Panc1 (cell line): ENCODE results near the gene ECHS1. TPM values are rescaled to one million over a fixed set of nuclear protein-coding genes. Genes with fewer than 3 reads are reported as not detected.
"Not testable (repeated sequence)": the region's sequence is repeated elsewhere in the genome, so short reads cannot be mapped to it uniquely, and the experiment has no call there.

ENCODE experiments used
- ATAC-seq: fragments of 200-7000 bp; cut with Tn5 transposase; 2 replicates; pipeline ENCODE4 v1.9.1; 2020; ENCODE audit warnings: mild to moderate bottlenecking, moderate library complexity
- BruUV-seq: library from RNA; stranded (reverse); fragments of 400-500 nt; replicated peaks from 2 replicates; lab custom pipeline; 2021; lab: Mats Ljungman, UMichigan
- CTCF ChIA-PET: fragments of 300-600 bp; sonication (Branson Sonifier 250); formaldehyde crosslinking; loops from one replicate; lab custom pipeline; 2022; ENCODE audit warnings: antibody characterized with exemption; lab: Charles Lee
- POLR2A ChIA-PET: fragments of 300-600 bp; sonication (Branson Sonifier 250); formaldehyde crosslinking; loops from one replicate; lab custom pipeline; 2022; ENCODE audit warnings: antibody characterized with exemption; lab: Charles Lee
- DNase-seq: peaks from one replicate; pipeline ENCODE4 v3.0.0-alpha.2; 2010; ENCODE audit warnings: low read depth, low spot score
- H3K27ac ChIP-seq: 2 replicates; pipeline ENCODE4 v1.5.1; 2011; ENCODE audit warnings: mild to moderate bottlenecking, low read length, inconsistent platforms
- H3K27me3 ChIP-seq: fragments of 200-500 bp; sonication (Bioruptor generic); 2 replicates; pipeline ENCODE4 v1.6.0; 2014; ENCODE audit warnings: low read length, inconsistent platforms; ENCODE audit not compliant: control insufficient read depth, insufficient read depth
- H3K36me3 ChIP-seq: fragments of 200-500 bp; sonication (Bioruptor generic); 2 replicates; pipeline ENCODE4 v1.5.1; 2014; ENCODE audit warnings: inconsistent platforms, mild to moderate bottlenecking, low read length, moderate library complexity; ENCODE audit not compliant: control insufficient read depth, insufficient read depth
- H3K4me1 ChIP-seq: 2 replicates; pipeline ENCODE4 v1.5.1; 2011; ENCODE audit warnings: inconsistent platforms, mild to moderate bottlenecking, low read length, moderate library complexity; ENCODE audit not compliant: control insufficient read depth, insufficient read depth
- H3K4me3 ChIP-seq, 2 experiments: 2 replicates each; pipeline ENCODE4 v1.5.1; 2011 to 2012; ENCODE audit warnings: low read depth in 2 of 2, low read length in 2 of 2, mild to moderate bottlenecking in 2 of 2, inconsistent platforms in 1 of 2, moderate library complexity in 1 of 2
- H3K9me3 ChIP-seq: fragments of 200-500 bp; sonication (Bioruptor generic); 2 replicates; pipeline ENCODE4 v1.5.1; 2014; ENCODE audit warnings: low read depth, mild to moderate bottlenecking, inconsistent platforms, low read length, moderate library complexity; ENCODE audit not compliant: control insufficient read depth, insufficient read depth
- POLR2AphosphoS5 ChIP-seq: IDR thresholded peaks from 2 replicates; pipeline ENCODE4 v1.6.1; 2012; ENCODE audit warnings: mild to moderate bottlenecking, low read depth, low read length, moderate library complexity
- SIN3A ChIP-seq: IDR thresholded peaks from 2 replicates; pipeline ENCODE4 v1.6.1; 2012; ENCODE audit warnings: low read depth, mild to moderate bottlenecking, low read length, moderate library complexity, borderline replicate concordance; ENCODE audit not compliant: insufficient read depth
- TCF7L2 ChIP-seq: IDR thresholded peaks from 2 replicates; pipeline ENCODE4 v1.6.1; 2011; ENCODE audit warnings: mild to moderate bottlenecking, low read depth, low read length, inconsistent platforms
- in situ Hi-C: cut with HindIII; loops from 2 replicates; pipeline ENCODE4 v1.10.0; 2016; ENCODE audit warnings: low sequenced_read_pairs, low pct_unique_long_range_greater_than_20kb
- intact Hi-C: fragments of 100-400 bp; cut with micrococcal nuclease; formaldehyde crosslinking; loops from one replicate; pipeline ENCODE4 v1.10.0; 2022; ENCODE audit not compliant: unreplicated experiment
- total RNA-seq: library from RNA; stranded (reverse); gene quantifications from one replicate; pipeline ENCODE4 v1.2.1, GENCODE V29; 2021; ENCODE audit not compliant: unreplicated experiment
- TF ChIP-seq, protein P1 (sequence below), 2 experiments: IDR thresholded peaks; 2 replicates each; pipeline ENCODE4 v1.6.1; 2011 to 2012; ENCODE audit warnings: low read depth in 2 of 2, control low read depth in 1 of 2, low read length in 1 of 2, mild to moderate bottlenecking in 1 of 2, moderate library complexity in 1 of 2; ENCODE audit not compliant: insufficient read depth in 1 of 2
- TF ChIP-seq, protein P2 (sequence below): fragments of 450-650 bp; IDR thresholded peaks from 2 replicates; pipeline ENCODE4 v1.5.1; 2017; ENCODE audit warnings: mild to moderate bottlenecking

Gene ECHS1
- total RNA-seq, 1 experiment from 2014 or later: 165 TPM

DNA sequence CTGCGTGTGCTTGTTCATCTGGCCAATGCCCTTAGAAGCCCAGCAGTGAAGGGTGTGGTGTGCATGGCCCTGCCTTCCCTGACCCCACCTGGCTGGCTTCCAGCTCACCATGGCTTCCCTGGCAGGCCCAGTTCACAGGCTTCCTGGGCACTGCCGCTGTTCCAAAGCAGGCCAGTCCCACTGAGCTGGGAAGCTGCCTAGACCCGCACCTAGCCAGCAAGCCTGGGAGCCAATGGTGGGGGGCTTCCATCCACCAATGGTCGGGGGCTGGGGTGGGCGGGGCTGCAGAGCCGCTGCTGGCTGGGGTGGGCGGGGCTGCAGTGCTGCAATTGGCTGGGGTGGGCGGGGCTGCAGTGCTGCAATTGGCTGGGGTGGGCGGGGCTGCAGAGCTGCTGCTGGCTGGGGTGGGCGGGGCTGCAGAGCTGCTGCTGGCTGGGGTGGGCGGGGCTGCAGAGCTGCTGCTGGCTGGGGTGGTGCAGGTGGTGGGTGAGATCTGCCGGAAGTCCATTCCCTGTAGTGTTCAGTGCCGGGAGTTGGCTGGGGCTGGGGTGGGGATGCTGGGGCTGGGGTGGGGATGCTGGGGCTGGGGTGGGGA lies 48.9 kb downstream of the ECHS1 start:
- Histone ChIP-seq H3K36me3 (no peaks in the 10 kb centered on the region), H3K9me3 (no peaks in the 10 kb centered on the region), H3K27me3 (no peaks in the 10 kb centered on the region), H3K4me1 (peaks cover 17% of the 10 kb centered on the region), H3K27ac (no peak overlapping the region), H3K4me3 (peak overlapping the region; percentile 19 to 24; a peak in 3 of 4 replicates)
- no TSS peak for BruUV-seq
- no peak for TF ChIP-seq SIN3A
- TF ChIP-seq, protein P1, sequence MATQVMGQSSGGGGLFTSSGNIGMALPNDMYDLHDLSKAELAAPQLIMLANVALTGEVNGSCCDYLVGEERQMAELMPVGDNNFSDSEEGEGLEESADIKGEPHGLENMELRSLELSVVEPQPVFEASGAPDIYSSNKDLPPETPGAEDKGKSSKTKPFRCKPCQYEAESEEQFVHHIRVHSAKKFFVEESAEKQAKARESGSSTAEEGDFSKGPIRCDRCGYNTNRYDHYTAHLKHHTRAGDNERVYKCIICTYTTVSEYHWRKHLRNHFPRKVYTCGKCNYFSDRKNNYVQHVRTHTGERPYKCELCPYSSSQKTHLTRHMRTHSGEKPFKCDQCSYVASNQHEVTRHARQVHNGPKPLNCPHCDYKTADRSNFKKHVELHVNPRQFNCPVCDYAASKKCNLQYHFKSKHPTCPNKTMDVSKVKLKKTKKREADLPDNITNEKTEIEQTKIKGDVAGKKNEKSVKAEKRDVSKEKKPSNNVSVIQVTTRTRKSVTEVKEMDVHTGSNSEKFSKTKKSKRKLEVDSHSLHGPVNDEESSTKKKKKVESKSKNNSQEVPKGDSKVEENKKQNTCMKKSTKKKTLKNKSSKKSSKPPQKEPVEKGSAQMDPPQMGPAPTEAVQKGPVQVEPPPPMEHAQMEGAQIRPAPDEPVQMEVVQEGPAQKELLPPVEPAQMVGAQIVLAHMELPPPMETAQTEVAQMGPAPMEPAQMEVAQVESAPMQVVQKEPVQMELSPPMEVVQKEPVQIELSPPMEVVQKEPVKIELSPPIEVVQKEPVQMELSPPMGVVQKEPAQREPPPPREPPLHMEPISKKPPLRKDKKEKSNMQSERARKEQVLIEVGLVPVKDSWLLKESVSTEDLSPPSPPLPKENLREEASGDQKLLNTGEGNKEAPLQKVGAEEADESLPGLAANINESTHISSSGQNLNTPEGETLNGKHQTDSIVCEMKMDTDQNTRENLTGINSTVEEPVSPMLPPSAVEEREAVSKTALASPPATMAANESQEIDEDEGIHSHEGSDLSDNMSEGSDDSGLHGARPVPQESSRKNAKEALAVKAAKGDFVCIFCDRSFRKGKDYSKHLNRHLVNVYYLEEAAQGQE (IDR thresholded peaks at IDR 0.05; ENCODE audit: insufficient read depth in 1 of 2, low read depth in 2 of 2, low read length in 1 of 2): no peak
- no peak for TF ChIP-seq TCF7L2
- TF ChIP-seq POLR2AphosphoS5: no peak
- TF ChIP-seq, protein P2, sequence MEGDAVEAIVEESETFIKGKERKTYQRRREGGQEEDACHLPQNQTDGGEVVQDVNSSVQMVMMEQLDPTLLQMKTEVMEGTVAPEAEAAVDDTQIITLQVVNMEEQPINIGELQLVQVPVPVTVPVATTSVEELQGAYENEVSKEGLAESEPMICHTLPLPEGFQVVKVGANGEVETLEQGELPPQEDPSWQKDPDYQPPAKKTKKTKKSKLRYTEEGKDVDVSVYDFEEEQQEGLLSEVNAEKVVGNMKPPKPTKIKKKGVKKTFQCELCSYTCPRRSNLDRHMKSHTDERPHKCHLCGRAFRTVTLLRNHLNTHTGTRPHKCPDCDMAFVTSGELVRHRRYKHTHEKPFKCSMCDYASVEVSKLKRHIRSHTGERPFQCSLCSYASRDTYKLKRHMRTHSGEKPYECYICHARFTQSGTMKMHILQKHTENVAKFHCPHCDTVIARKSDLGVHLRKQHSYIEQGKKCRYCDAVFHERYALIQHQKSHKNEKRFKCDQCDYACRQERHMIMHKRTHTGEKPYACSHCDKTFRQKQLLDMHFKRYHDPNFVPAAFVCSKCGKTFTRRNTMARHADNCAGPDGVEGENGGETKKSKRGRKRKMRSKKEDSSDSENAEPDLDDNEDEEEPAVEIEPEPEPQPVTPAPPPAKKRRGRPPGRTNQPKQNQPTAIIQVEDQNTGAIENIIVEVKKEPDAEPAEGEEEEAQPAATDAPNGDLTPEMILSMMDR: no peak
- ChIA-PET POLR2A (interaction anchor here (0.5 kb wide), 1 partner anchor 82 kb away, joined by 7 read pairs; no protein-coding TSS in a partner anchor), CTCF (interaction anchor here (0.6 kb wide), 1 partner anchor 13 kb away, joined by 3 read pairs; the partner anchor contains the start of gene CALY)
- in situ Hi-C loops: no loop called here
- DNase-seq: no peak
- ATAC-seq: peak; percentile 82
- intact Hi-C loops: no loop called here

DNA sequence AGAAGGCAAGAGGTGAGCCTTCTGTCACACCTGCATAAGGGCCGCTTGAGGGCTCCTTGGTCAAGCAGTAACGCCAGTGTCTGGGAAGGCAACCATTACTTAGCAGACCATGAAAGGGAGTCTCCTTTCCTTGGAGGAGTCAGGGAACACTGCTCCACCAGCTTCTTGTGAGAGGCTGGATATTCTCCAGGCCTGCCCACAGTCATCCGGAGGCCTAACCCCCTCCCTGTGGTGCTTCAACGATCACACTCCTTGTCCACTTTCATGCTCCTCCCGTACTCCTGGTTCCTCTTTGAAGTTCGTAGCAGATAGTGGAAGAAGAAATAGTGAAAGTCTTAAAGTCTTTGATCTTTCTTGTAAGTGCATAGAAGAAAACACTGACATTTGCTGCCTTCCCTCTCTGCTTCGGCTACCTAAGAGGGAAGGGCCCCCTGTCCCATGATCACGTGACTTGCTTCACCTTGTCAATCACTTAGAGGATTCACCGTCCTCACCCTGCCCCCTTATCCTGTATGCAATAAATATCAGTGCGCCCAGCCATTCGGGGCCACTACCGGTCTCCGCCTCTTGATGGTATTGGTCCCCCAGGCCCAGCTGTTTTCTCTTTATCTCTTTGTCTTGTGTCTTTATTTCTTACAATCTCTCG lies 51.0 kb downstream of the ECHS1 start:
- H3K4me1 ChIP-seq: peaks cover 10% of the 10 kb centered on the region
- H3K36me3 ChIP-seq, H3K27ac ChIP-seq, CTCF ChIA-PET, H3K27me3 ChIP-seq, H3K4me3 ChIP-seq, ATAC-seq, intact Hi-C loops, in situ Hi-C loops, DNase-seq, BruUV-seq, H3K9me3 ChIP-seq, POLR2A ChIA-PET: not testable (repeated sequence)

DNA sequence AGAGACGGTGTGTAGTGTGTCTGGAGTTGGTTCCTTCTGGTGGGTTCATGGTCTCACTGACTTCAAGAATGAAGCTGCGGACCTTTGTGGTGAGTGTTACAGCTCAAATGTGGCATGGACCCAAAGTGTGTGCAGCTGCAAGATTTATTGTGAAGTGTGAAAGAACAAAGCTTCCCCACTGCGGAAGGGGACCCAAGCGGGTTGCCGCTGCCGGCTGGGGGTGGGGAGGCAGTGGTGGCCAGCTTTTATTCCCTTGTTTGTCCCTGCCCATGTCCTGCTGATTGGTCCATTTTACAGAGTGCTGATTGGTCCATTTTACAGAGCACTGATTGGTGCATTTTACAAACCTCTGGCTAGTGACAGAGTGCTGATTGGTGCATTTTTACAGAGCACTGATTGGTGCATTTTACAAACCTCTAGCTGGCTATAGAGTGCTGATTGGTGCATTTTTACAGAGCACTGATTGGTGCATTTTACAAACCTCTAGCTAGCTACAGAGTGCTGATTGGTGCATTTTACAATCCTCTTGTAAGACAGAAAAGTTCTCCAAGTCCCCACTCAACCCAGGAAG lies 52.2 kb downstream of the ECHS1 start:
- intact Hi-C loops, DNase-seq, ATAC-seq, H3K9me3 ChIP-seq, H3K4me3 ChIP-seq, H3K4me1 ChIP-seq, BruUV-seq, H3K36me3 ChIP-seq, H3K27me3 ChIP-seq, H3K27ac ChIP-seq, in situ Hi-C loops: not testable (repeated sequence)
- CTCF ChIA-PET: interaction anchor here (0.6 to 0.7 kb wide), 2 partner anchors 53 to 174 kb away, joined by 3 to 5 read pairs; no protein-coding TSS in a partner anchor
- POLR2A ChIA-PET: interaction anchor here (0.6 kb wide), 1 partner anchor 13 kb away, joined by 4 read pairs; no protein-coding TSS in a partner anchor
